GM10266 (cell line): ENCODE results near the gene ARHGEF9.
A peak's percentile ranks its signal among the peaks of the same experiment; 100 is the strongest.

ENCODE experiments used
- DNase-seq: peaks from one replicate; pipeline ENCODE4 v3.0.0; 2012; ENCODE audit errors: extremely low spot score
- CTCF ChIP-seq: IDR thresholded peaks from 2 replicates; pipeline ENCODE4 v1.5.1; 2012; ENCODE audit warnings: mild to moderate bottlenecking, low read depth; ENCODE audit not compliant: control insufficient read depth, insufficient read depth; ENCODE audit errors: missing control alignments

ARHGEF9 gene

DNA sequence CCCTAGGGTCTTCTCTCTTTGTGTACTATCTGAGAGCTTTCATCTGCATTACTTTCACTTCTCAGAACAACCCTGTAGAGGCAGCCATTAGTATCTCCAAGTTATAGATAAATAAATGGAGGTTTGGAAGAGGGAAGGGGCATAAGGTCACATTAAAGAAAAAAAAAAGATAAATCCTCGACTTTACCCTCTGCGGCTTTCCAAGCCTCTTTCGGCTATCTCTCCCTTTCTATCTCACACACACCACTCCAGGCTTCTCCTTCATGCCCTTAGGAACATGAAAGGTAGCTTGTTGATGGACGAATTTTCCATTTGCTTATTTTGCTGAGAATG lies 660 bp upstream of the ARHGEF9 start:
- no peak for TF ChIP-seq CTCF
- DNase-seq = no peak

DNA sequence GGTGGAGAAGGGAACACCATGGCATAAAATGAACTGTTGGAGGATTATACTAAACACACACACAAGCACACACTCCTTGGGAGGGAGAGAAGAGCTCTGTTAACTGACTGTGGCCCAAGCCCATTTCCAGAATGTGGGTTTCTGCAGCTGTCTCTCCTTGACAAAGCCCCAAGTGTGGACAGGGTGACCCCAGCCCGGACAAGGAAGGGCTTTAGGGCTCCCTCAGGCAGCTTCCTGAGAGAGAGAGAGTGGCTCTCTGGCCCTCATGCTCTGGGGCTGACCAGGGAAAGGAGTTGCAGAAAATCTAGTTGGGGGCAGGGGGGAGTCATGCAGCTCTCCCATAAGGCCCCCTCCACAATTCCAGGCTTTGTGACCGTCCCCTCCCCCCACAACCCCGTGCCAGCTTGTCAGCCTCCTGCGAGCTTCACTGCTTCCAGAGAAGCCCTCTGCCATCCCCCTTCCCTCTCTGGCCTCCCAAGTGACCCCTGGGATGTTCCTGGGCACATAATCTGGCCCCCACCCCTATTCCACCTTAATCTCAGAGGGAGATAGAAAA lies 590 bp downstream of the ARHGEF9 start:
- no peak for TF ChIP-seq CTCF
- no peak for DNase-seq

- TF ChIP-seq CTCF = no peak
Observed at GRCh38 chrX:63782515-63782914, 2.5 kb downstream of the ARHGEF9 start.

DNA sequence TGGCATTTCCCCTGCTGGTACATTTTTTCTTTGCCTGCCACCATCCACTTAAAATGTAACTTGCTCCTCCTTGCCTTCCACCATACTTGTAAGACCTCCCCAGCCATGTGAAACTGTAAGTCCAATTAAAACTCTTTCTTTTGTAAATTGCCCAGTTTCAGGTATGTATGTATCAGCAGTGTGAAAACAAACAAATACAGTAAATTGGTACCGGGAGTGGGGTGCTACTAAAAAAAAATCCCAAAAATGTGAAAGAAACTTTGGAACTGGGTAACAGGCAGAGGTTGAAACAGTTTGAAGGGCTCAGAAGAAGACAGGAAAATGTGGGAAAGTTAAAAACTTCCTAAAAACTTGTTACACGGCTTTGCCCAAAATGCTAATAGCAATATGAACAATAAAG lies 16.3 kb downstream of the ARHGEF9 start:
- no peak for DNase-seq
- no peak for TF ChIP-seq CTCF

More at GRCh38 chrX:63782515-63782914, 2.5 kb downstream of the ARHGEF9 start:
- no peak for DNase-seq

GRCh38 chrX:63765712-63766111 lies 19.3 kb downstream of the ARHGEF9 start:
- DNase-seq = no peak
- no peak for TF ChIP-seq CTCF

- TF ChIP-seq CTCF = no peak
- DNase-seq = no peak
Observed at GRCh38 chrX:63764946-63765345, 20.1 kb downstream of the ARHGEF9 start.

GRCh38 chrX:63761639-63762038 lies 23.4 kb downstream of the ARHGEF9 start:
- peak; percentile 9 for TF ChIP-seq CTCF
- DNase-seq = no peak
